Upper lobe of left lung (tissue), 4 donors: Measurements from ENCODE around the gene ZBTB39.

ENCODE experiments used
- EP300 ChIP-seq, 4 donors: sonication (generic); formaldehyde crosslinking; IDR thresholded peaks; one replicate each; pipeline ENCODE4 v1.5.1; 2017; ENCODE audit warnings: antibody characterized with exemption in 4 of 4, control low read depth in 2 of 4
- POLR2A ChIP-seq, 4 donors: fragments of 450-650 bp; IDR thresholded peaks; one replicate each; pipeline ENCODE4 v1.5.1; 2016 to 2017; ENCODE audit warnings: antibody characterized with exemption in 4 of 4, mild to moderate bottlenecking in 2 of 4
- POLR2AphosphoS5 ChIP-seq, 2 donors: sonication (generic); formaldehyde crosslinking; IDR thresholded peaks; one replicate each; pipeline ENCODE4 v1.5.1; 2017; ENCODE audit warnings: antibody characterized with exemption in 2 of 2
- TF ChIP-seq, protein P1 (sequence below), 6 experiments: fragments of 450-650 bp in 4 of 6; fragments of 200-600 bp in 2 of 6; sonication (generic) in 2 of 6; IDR thresholded peaks; one replicate each; pipeline ENCODE4 v1.5.1; 2016 to 2019; ENCODE audit warnings: antibody characterized with exemption in 6 of 6

DNA sequence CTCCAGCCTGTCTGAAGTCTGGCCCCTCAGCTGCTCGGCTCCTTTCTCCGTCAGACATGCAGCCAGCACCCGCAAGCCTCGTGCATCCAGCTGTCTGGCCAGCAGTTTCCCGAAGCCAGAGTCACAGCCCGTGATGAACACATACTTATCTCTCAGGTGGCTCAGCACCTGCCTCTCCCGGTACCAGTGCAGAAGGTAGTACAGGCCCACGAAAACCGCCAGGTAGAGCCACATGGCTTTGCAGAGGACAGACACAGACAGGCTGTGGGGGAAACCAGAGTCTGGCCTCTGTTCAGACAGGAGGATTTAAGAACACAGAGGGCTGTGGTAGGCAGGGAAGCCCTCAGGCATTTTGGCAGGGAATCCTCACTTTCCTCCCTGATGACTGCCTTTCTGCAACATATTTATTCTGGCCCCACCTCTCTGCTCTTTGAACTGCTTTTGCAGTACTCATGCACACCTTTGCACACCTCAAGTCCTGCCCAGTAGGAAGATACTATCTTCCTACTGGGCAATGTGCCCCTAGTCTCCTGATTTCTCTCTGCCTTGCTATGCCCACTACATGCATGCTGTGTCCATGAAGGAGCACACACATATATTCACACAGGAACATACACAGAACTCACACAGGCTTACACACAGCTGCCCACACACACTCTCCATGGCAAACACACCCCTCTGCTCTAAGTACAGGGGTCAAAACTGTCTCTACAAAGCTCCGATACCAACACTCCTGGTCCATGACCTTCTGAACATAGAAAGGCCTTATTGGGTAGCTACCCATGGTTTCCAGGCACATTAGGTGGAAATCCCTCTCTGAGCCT lies 48.9 kb downstream of the ZBTB39 start, which contains the start of gene RDH16:
- TF ChIP-seq, protein P1, sequence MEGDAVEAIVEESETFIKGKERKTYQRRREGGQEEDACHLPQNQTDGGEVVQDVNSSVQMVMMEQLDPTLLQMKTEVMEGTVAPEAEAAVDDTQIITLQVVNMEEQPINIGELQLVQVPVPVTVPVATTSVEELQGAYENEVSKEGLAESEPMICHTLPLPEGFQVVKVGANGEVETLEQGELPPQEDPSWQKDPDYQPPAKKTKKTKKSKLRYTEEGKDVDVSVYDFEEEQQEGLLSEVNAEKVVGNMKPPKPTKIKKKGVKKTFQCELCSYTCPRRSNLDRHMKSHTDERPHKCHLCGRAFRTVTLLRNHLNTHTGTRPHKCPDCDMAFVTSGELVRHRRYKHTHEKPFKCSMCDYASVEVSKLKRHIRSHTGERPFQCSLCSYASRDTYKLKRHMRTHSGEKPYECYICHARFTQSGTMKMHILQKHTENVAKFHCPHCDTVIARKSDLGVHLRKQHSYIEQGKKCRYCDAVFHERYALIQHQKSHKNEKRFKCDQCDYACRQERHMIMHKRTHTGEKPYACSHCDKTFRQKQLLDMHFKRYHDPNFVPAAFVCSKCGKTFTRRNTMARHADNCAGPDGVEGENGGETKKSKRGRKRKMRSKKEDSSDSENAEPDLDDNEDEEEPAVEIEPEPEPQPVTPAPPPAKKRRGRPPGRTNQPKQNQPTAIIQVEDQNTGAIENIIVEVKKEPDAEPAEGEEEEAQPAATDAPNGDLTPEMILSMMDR (IDR thresholded peaks at IDR 0.05), result no peak
- no peak for TF ChIP-seq POLR2A (IDR thresholded peaks at IDR 0.05)
- no peak for TF ChIP-seq EP300 (IDR thresholded peaks at IDR 0.05)
- TF ChIP-seq POLR2AphosphoS5 (IDR thresholded peaks at IDR 0.05), result no peak
